ENCODE results near the gene GOLGA8B.

GOLGA8B gene

DNA sequence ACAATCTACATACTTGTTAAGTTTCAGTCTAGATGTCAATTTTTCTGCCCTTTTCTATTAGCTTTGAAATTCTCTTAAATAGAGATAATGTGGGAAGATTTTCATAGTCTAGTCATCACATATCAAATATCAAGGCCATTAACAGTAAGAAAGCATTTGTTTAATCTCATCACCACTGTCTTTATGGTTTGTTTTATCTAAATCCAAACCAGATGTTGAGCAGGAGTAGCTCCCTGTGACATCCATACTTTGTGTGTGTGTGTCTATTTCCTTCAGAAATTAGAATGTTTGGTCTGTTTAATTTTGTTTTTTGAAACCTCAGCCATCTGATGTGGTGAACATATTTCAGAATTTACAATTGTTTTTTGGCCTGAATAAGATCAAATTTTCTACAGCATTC is 23.1 kb upstream of the GOLGA8B start:
- no peak overlapping the region for H3K23ac ChIP-seq (ENCODE audit: low read depth, low read length, poor library complexity)

DNA sequence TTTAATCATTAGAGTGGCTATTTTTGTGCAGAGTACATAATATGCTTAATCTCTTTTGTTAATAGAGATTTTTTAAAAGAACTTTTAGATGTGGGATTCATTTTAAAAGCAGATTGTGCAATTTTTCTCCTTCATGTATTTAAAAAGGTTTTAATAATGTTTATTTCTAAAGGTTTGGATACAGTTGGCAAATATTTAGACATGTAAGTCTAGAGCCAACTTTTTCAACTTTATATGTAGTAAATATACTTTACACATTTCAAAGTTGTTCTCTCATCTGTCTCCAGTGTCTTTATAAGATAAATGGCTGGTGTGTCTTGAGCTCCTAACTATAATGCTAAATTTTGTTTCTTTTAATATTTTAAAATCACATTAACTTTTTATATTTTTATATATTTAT is 22.7 kb upstream of the GOLGA8B start:
- H3K18ac ChIP-seq (ENCODE audit: low read length): no peak overlapping the region
- no peaks in the 10 kb centered on the region for H3K79me1 ChIP-seq (ENCODE audit: low read depth, low read length)
- H4K8ac ChIP-seq (ENCODE audit: low read depth, low read length): no peak overlapping the region
- no peak overlapping the region for H2BK12ac ChIP-seq (ENCODE audit: low read length)
- no peak for DNase-seq (ENCODE audit: low spot score)
- H3K9ac ChIP-seq (ENCODE audit: low read depth, low read length, poor library complexity): no peak overlapping the region
- H2BK15ac ChIP-seq (ENCODE audit: low read length): no peak overlapping the region
- H3K4me3 ChIP-seq (ENCODE audit: low read length in 2 of 2): no peak overlapping the region
- H2BK120ac ChIP-seq (ENCODE audit: low read depth, low read length): no peak overlapping the region
- H3K27me3 ChIP-seq (ENCODE audit: control insufficient read depth in 3 of 3, insufficient read depth in 3 of 3, low read depth in 1 of 3, low read length in 3 of 3): peaks cover 0 to 37% (median 0%) of the 10 kb centered on the region in 3 experiments
- no peak overlapping the region for H3K27ac ChIP-seq (replicated peaks; ENCODE audit: low read length)
- no peak overlapping the region for H2BK5ac ChIP-seq (ENCODE audit: low read length)
- H3K14ac ChIP-seq (ENCODE audit: low read length): no peak overlapping the region
- H3K4ac ChIP-seq (ENCODE audit: low read length): no peak overlapping the region
- no peak overlapping the region for H2AK5ac ChIP-seq (ENCODE audit: low read depth, low read length)
- H2AFZ ChIP-seq (ENCODE audit: low read length): no peak overlapping the region
- no peak overlapping the region for H3K4me2 ChIP-seq (ENCODE audit: insufficient read depth, low read length, poor library complexity, severe bottlenecking)
- no peaks in the 10 kb centered on the region for H3K4me1 ChIP-seq (ENCODE audit: control insufficient read depth in 2 of 2, insufficient read depth in 1 of 2, low read depth in 1 of 2, low read length in 2 of 2)
- H4K91ac ChIP-seq (ENCODE audit: low read depth, low read length, poor library complexity): no peak overlapping the region
- no peaks in the 10 kb centered on the region for H3K36me3 ChIP-seq (replicated peaks in 1 of 2; ENCODE audit: control insufficient read depth in 2 of 2, insufficient read depth in 2 of 2, low read length in 2 of 2)
- no peaks in the 10 kb centered on the region for H3K9me3 ChIP-seq (replicated peaks in 1 of 2; ENCODE audit: control insufficient read depth in 2 of 2, insufficient read depth in 1 of 2, low read depth in 1 of 2, low read length in 2 of 2)
- H3K23ac ChIP-seq (ENCODE audit: low read depth, low read length, poor library complexity): no peak overlapping the region

More for the DNA sequence above, 23.1 kb upstream of the GOLGA8B start:
- H3K18ac ChIP-seq (ENCODE audit: low read length): no peak overlapping the region
- peaks cover 0 to 37% (median 0%) of the 10 kb centered on the region in 3 experiments for H3K27me3 ChIP-seq (ENCODE audit: control insufficient read depth in 3 of 3, insufficient read depth in 3 of 3, low read depth in 1 of 3, low read length in 3 of 3)
- H3K4me2 ChIP-seq (ENCODE audit: insufficient read depth, low read length, poor library complexity, severe bottlenecking): no peak overlapping the region
- no peaks in the 10 kb centered on the region for H3K4me1 ChIP-seq (ENCODE audit: control insufficient read depth in 2 of 2, insufficient read depth in 1 of 2, low read depth in 1 of 2, low read length in 2 of 2)
- H3K9ac ChIP-seq (ENCODE audit: low read depth, low read length, poor library complexity): no peak overlapping the region
- no peak overlapping the region for H2BK12ac ChIP-seq (ENCODE audit: low read length)
- no peaks in the 10 kb centered on the region for H3K79me1 ChIP-seq (ENCODE audit: low read depth, low read length)
- H3K4ac ChIP-seq (ENCODE audit: low read length): no peak overlapping the region
- no peak overlapping the region for H3K4me3 ChIP-seq (ENCODE audit: low read length in 2 of 2)
- H2AK5ac ChIP-seq (ENCODE audit: low read depth, low read length): no peak overlapping the region
- H3K36me3 ChIP-seq (replicated peaks in 1 of 2; ENCODE audit: control insufficient read depth in 2 of 2, insufficient read depth in 2 of 2, low read length in 2 of 2): no peaks in the 10 kb centered on the region
- no peak overlapping the region for H2BK120ac ChIP-seq (ENCODE audit: low read depth, low read length)
- no peak for DNase-seq (ENCODE audit: low spot score)
- no peak overlapping the region for H3K14ac ChIP-seq (ENCODE audit: low read length)
- no peaks in the 10 kb centered on the region for H3K9me3 ChIP-seq (replicated peaks in 1 of 2; ENCODE audit: control insufficient read depth in 2 of 2, insufficient read depth in 1 of 2, low read depth in 1 of 2, low read length in 2 of 2)
- H4K8ac ChIP-seq (ENCODE audit: low read depth, low read length): no peak overlapping the region
- no peak overlapping the region for H2AFZ ChIP-seq (ENCODE audit: low read length)
- no peak overlapping the region for H4K91ac ChIP-seq (ENCODE audit: low read depth, low read length, poor library complexity)
- no peak overlapping the region for H3K27ac ChIP-seq (replicated peaks; ENCODE audit: low read length)
- no peak overlapping the region for H2BK15ac ChIP-seq (ENCODE audit: low read length)
- no peak overlapping the region for H2BK5ac ChIP-seq (ENCODE audit: low read length)

GRCh38 chr15:34603095-34603494 is 19.6 kb upstream of the GOLGA8B start:
- no peak for DNase-seq (ENCODE audit: low spot score)
- Histone ChIP-seq H3K36me3 (replicated peaks in 1 of 2; ENCODE audit: control insufficient read depth in 2 of 2, insufficient read depth in 2 of 2, low read length in 2 of 2) (no peaks in the 10 kb centered on the region), H3K14ac (ENCODE audit: low read length) (no peak overlapping the region), H2BK120ac (ENCODE audit: low read depth, low read length) (no peak overlapping the region), H3K4me3 (ENCODE audit: low read length in 2 of 2) (no peak overlapping the region), H2BK15ac (ENCODE audit: low read length) (no peak overlapping the region), H4K8ac (ENCODE audit: low read depth, low read length) (no peak overlapping the region), H3K9me3 (replicated peaks in 1 of 2; ENCODE audit: control insufficient read depth in 2 of 2, insufficient read depth in 1 of 2, low read depth in 1 of 2, low read length in 2 of 2) (no peaks in the 10 kb centered on the region), H3K23ac (ENCODE audit: low read depth, low read length, poor library complexity) (no peak overlapping the region), H3K4me1 (ENCODE audit: control insufficient read depth in 2 of 2, insufficient read depth in 1 of 2, low read depth in 1 of 2, low read length in 2 of 2) (no peaks in the 10 kb centered on the region), H2BK5ac (ENCODE audit: low read length) (no peak overlapping the region), H3K4ac (ENCODE audit: low read length) (no peak overlapping the region), H2AFZ (ENCODE audit: low read length) (no peak overlapping the region), H3K79me1 (ENCODE audit: low read depth, low read length) (no peaks in the 10 kb centered on the region), H3K9ac (ENCODE audit: low read depth, low read length, poor library complexity) (no peak overlapping the region), H4K91ac (ENCODE audit: low read depth, low read length, poor library complexity) (no peak overlapping the region), H3K27ac (replicated peaks; ENCODE audit: low read length) (no peak overlapping the region), H3K27me3 (ENCODE audit: control insufficient read depth in 3 of 3, insufficient read depth in 3 of 3, low read depth in 1 of 3, low read length in 3 of 3) (peaks cover 0 to 17% (median 0%) of the 10 kb centered on the region in 3 experiments), H3K4me2 (ENCODE audit: insufficient read depth, low read length, poor library complexity, severe bottlenecking) (no peak overlapping the region), H2AK5ac (ENCODE audit: low read depth, low read length) (no peak overlapping the region), H2BK12ac (ENCODE audit: low read length) (no peak overlapping the region), H3K18ac (ENCODE audit: low read length) (no peak overlapping the region)
- no CpG with 5 or more reads among the region's 8 CpGs for WGBS, 2 donors (ENCODE audit: extremely low coverage in 2 of 2, insufficient read length in 2 of 2, insufficient replicate concordance in 1 of 2)

DNA sequence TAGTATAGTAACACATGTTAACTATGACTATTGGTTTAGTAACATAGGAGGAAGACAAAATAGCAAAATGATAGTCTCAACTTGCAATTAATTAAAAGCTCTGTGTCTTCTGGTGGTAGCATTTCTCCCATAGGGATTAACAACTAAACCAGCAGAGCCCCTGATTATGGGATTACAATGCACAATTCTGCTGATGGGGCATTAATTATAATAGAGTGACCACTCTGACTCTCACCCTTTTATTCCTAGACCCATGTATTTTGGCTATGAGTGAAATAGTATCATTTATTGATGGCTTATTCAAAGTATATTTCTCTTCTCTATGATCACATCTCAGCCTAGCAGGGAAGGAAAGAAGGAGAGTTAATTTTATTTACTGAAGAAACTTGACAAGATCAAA is 17.5 kb upstream of the GOLGA8B start:
- no peak overlapping the region for H3K27ac ChIP-seq (replicated peaks; ENCODE audit: low read length)
- H3K14ac ChIP-seq (ENCODE audit: low read length): no peak overlapping the region
- no peak overlapping the region for H2BK15ac ChIP-seq (ENCODE audit: low read length)
- H3K9ac ChIP-seq (ENCODE audit: low read depth, low read length, poor library complexity): no peak overlapping the region
- H3K27me3 ChIP-seq (ENCODE audit: control insufficient read depth in 3 of 3, insufficient read depth in 3 of 3, low read depth in 1 of 3, low read length in 3 of 3): peaks cover 0 to 8% (median 0%) of the 10 kb centered on the region in 3 experiments
- H3K4me2 ChIP-seq (ENCODE audit: insufficient read depth, low read length, poor library complexity, severe bottlenecking): no peak overlapping the region
- H3K36me3 ChIP-seq (replicated peaks in 1 of 2; ENCODE audit: control insufficient read depth in 2 of 2, insufficient read depth in 2 of 2, low read length in 2 of 2): no peaks in the 10 kb centered on the region
- H3K4me1 ChIP-seq (ENCODE audit: control insufficient read depth in 2 of 2, insufficient read depth in 1 of 2, low read depth in 1 of 2, low read length in 2 of 2): no peaks in the 10 kb centered on the region
- DNase-seq (ENCODE audit: low spot score): no peak
- no peak overlapping the region for H2AFZ ChIP-seq (ENCODE audit: low read length)
- H2BK5ac ChIP-seq (ENCODE audit: low read length): no peak overlapping the region
- H3K18ac ChIP-seq (ENCODE audit: low read length): no peak overlapping the region
- H3K23ac ChIP-seq (ENCODE audit: low read depth, low read length, poor library complexity): no peak overlapping the region
- no peak overlapping the region for H2AK5ac ChIP-seq (ENCODE audit: low read depth, low read length)
- H3K4ac ChIP-seq (ENCODE audit: low read length): no peak overlapping the region
- H3K79me1 ChIP-seq (ENCODE audit: low read depth, low read length): no peaks in the 10 kb centered on the region
- H4K8ac ChIP-seq (ENCODE audit: low read depth, low read length): no peak overlapping the region
- H3K4me3 ChIP-seq (ENCODE audit: low read length in 2 of 2): no peak overlapping the region
- H2BK120ac ChIP-seq (ENCODE audit: low read depth, low read length): no peak overlapping the region
- H2BK12ac ChIP-seq (ENCODE audit: low read length): no peak overlapping the region
- H4K91ac ChIP-seq (ENCODE audit: low read depth, low read length, poor library complexity): no peak overlapping the region
- no peaks in the 10 kb centered on the region for H3K9me3 ChIP-seq (replicated peaks in 1 of 2; ENCODE audit: control insufficient read depth in 2 of 2, insufficient read depth in 1 of 2, low read depth in 1 of 2, low read length in 2 of 2)
